Skeletal muscle cell (primary cell): Measurements from ENCODE around the gene XRN2.

Experiments
- DNase-seq: peaks from one replicate; pipeline ENCODE4 v3.0.0-alpha.2; 2010; ENCODE audit warnings: low read depth
- H3K4me3 ChIP-seq: 2 replicates; pipeline ENCODE4 v1.5.1; 2011; ENCODE audit warnings: low read depth, mild to moderate bottlenecking, control low read depth, low read length, moderate library complexity

The XRN2 gene

GRCh38 chr20:21291026-21291425 is 12.1 kb upstream of the XRN2 start:
- H3K4me3 ChIP-seq, result no peak overlapping the region
- no peak for DNase-seq

DNA sequence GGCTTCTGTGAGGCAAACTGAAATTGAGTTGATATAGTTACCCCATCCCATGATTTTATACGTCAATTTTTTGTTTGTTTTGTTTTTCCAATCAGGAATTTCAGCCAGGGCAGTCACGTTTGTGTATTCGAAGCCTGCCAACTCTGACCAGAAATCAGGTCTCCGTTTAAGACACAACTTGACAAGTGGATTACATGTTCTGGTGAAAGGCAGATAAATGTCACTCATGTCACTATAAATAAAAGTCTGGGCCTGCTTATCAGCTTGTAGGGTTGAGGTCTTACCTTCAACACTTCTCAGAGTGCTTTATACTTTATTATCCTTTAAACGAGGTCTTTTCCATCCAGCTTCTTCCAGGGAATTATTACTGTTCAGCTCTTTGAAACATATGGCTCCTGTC is 8.4 kb upstream of the XRN2 start:
- DNase-seq, result no peak
- H3K4me3 ChIP-seq, result no peak overlapping the region

DNA sequence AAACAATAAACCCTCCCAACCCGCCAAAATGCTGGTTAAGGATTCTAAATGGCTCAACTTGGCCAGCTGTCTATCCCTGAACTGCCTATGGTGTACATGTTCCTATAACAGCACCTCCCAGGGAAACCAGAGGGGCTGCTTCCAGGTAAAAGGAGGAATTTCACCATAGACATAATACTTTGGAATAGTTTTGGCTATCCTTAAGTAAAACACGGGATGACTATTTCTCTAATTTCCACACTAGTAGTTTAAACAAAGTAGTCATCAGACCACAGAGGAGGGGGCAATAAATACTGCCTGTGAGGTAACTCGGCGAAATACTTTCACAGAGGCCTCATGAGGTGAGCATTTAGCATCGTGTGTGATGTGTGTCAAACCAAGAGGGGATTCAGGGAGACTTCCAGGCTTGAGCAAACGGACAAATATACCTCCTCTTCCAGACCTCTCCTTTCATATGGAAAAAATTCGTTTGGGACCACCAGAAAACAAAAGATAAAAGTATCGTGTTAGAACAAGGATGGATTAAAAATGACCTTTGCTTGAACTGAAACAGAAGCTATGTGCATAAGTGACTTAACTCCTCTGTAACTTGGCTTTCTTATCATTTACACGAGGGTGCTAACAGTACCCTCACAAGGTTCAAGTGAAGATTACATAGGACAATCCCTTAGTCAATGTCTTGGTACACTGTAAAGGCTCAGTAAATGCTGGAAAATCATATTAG is 1.0 kb upstream of the XRN2 start:
- no peak for DNase-seq
- H3K4me3 ChIP-seq, result peak overlapping the region; percentile 87

GRCh38 chr20:21302664-21303060 is 469 bp upstream of the XRN2 start:
- DNase-seq, result no peak
- peak overlapping the region; percentile 87 for H3K4me3 ChIP-seq

GRCh38 chr20:21303872-21304586 is 898 bp downstream of the XRN2 start:
- peak overlapping the region; percentile 87 for H3K4me3 ChIP-seq
- DNase-seq, result no peak

DNA sequence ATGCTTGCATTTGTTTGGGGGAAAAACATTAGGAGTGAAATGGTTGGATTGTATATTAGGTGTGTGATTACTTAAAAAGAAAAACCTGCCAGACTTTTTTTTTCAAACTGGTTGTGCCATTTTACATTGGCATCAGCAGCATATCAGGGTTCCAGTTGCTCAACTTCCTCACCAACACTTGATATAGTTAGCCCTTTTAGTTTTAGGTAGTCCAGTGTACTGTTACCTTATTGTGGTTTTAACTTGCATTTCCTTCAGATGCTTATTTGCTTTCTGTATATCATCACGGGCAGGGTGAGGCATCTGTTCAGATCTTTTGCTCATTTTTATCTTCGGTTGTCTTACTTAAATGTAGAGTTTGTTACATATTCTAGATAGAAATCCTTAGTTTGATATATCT is 5.2 kb downstream of the XRN2 start:
- DNase-seq, result no peak
- H3K4me3 ChIP-seq, result no peak overlapping the region

- H3K4me3 ChIP-seq, result no peak overlapping the region
- no peak for DNase-seq
Measured at GRCh38 chr20:21309678-21310467, 6.7 kb downstream of the XRN2 start.

GRCh38 chr20:21312813-21313474 is 9.8 kb downstream of the XRN2 start:
- DNase-seq, result no peak
- H3K4me3 ChIP-seq, result no peak overlapping the region

- no peak for DNase-seq
- H3K4me3 ChIP-seq, result no peak overlapping the region
Measured at GRCh38 chr20:21315138-21315537, 12.0 kb downstream of the XRN2 start.

DNA sequence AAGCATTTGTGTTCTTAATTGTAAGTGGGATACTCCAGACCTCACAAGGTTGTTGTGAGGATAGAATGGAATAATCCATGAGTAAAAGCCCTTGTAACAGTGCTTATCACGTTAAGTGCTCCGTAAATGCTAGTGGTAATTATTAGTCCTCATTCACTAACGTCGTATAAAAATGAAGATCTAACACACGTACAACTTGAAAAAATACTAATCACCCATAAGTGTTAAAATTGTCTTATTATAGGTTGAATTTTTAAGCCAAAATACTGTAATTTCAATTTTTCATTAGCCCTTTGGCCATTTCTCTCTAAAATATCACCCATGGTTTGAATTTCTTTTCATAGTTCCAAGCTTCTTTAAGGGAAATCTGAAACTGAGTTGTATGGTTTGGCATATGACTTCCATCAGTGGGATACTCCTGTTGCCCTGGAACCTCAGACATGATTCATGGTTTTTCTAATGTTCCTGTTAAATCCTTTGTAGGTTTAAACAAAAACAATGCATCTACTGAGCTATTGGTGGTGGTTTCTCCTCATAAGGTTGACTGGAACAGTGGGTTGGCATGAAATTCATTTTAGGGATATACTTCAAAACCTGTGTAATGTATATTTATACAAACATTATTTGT is 19.1 kb downstream of the XRN2 start:
- no peak overlapping the region for H3K4me3 ChIP-seq
- DNase-seq, result no peak

- DNase-seq, result no peak
- H3K4me3 ChIP-seq, result no peak overlapping the region
Measured at GRCh38 chr20:21322921-21323331, 19.8 kb downstream of the XRN2 start.

- DNase-seq, result no peak
- H3K4me3 ChIP-seq, result no peak overlapping the region
Measured at GRCh38 chr20:21323640-21324039, 20.5 kb downstream of the XRN2 start.

GRCh38 chr20:21324126-21324525 is 21.0 kb downstream of the XRN2 start:
- no peak overlapping the region for H3K4me3 ChIP-seq
- DNase-seq, result no peak

- no peak for DNase-seq
- no peak overlapping the region for H3K4me3 ChIP-seq
Measured at GRCh38 chr20:21325296-21325695, 22.2 kb downstream of the XRN2 start.

DNA sequence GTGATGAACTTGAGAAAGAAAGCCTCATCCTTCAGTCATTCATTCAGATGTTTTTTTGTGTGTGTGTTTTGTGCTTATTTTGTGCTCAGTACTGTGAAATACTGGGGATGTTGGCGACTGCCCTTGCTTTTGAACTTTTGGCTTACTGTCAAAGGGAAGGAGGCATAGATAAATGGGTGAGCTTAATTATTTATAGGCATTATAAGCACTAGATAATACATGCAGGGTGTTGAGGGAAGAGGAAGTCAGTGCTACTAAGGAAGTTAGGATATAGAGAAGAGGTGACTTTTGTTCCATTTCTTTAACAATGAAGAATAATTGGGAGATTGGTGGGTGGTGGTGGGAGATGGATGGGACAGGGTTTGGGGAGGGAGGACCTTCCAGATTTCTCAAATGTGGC is 23.6 kb downstream of the XRN2 start:
- H3K4me3 ChIP-seq, result no peak overlapping the region
- no peak for DNase-seq

GRCh38 chr20:21336455-21337151 is 33.5 kb downstream of the XRN2 start:
- no peak for DNase-seq
- no peak overlapping the region for H3K4me3 ChIP-seq

DNA sequence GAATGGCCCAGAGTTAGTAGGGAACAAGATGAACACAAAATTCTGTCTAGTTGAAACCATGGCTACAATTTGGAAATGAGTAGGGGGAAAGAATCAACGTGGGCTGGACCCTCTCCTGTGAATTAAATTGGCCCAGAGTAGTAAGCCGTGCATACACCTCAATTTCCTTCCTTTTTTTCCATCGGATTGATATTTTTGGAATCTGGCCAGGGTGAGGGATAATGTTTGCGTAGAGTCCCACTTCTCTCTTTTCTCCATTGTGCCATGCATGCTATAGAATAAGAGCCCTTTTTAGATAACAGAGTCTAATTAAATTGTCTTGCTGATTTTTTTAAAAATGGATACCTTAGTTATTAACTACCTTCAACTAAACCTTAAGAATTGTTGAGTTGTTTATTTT is 35.2 kb downstream of the XRN2 start:
- no peak overlapping the region for H3K4me3 ChIP-seq

GRCh38 chr20:21339499-21339898 is 36.4 kb downstream of the XRN2 start:
- DNase-seq, result no peak
- no peak overlapping the region for H3K4me3 ChIP-seq

More for the DNA sequence above, 35.2 kb downstream of the XRN2 start:
- DNase-seq, result no peak
